HG03175 (cell line): ENCODE results near the gene MCCD1.
A peak's percentile ranks its signal among the peaks of the same experiment; 100 is the strongest.
"Not testable (repeated sequence)": the region's sequence is repeated elsewhere in the genome, so short reads cannot be mapped to it uniquely, and the experiment has no call there.

Experiments used
- ATAC-seq: cut with Tn5 transposase; IDR thresholded peaks from one replicate; pipeline ENCODE4 v1.9.1; 2021; ENCODE audit warnings: mild to moderate bottlenecking, moderate library complexity; ENCODE audit not compliant: unreplicated experiment

Gene MCCD1

GRCh38 chr6:31528821-31529328 is at the start of gene MCCD1:
Gene MCCD1, plus strand, starts transcription at chr6:31528962. Its CDS starts 53 bp downstream, at chr6:31529015.
- no peak for ATAC-seq

GRCh38 chr6:31479151-31479932 is 49.4 kb upstream of the MCCD1 start:
- no peak for ATAC-seq

- ATAC-seq: no peak
Measured at GRCh38 chr6:31479933-31480535, 48.7 kb upstream of the MCCD1 start.

- ATAC-seq: no peak
Measured at GRCh38 chr6:31480574-31480973, 48.2 kb upstream of the MCCD1 start.

- ATAC-seq: no peak
Measured at GRCh38 chr6:31483392-31483791, 45.4 kb upstream of the MCCD1 start.

GRCh38 chr6:31485055-31485454 is 43.7 kb upstream of the MCCD1 start:
- ATAC-seq: no peak

GRCh38 chr6:31486065-31486837 is 42.5 kb upstream of the MCCD1 start:
- ATAC-seq: not testable (repeated sequence)

GRCh38 chr6:31487674-31488073 is 41.1 kb upstream of the MCCD1 start:
- ATAC-seq: not testable (repeated sequence)

- no peak for ATAC-seq
Measured at GRCh38 chr6:31489086-31489485, 39.7 kb upstream of the MCCD1 start.

GRCh38 chr6:31490115-31490873 is 38.5 kb upstream of the MCCD1 start:
- ATAC-seq: no peak

- ATAC-seq: not testable (repeated sequence)
Measured at GRCh38 chr6:31493550-31493874, 35.2 kb upstream of the MCCD1 start.

GRCh38 chr6:31493875-31494694 is 34.7 kb upstream of the MCCD1 start:
- ATAC-seq: peak; percentile 39

GRCh38 chr6:31495580-31495979 is 33.2 kb upstream of the MCCD1 start:
- ATAC-seq: no peak

- ATAC-seq: not testable (repeated sequence)
Measured at GRCh38 chr6:31496826-31497225, 31.9 kb upstream of the MCCD1 start.

GRCh38 chr6:31497531-31498476 is 31.0 kb upstream of the MCCD1 start, which contains the start of gene MICB:
Gene MICB, plus strand, starts transcription at chr6:31498145. Its CDS starts 49 bp downstream, at chr6:31498194.
- ATAC-seq: peak; percentile 62

- ATAC-seq: no peak
Measured at GRCh38 chr6:31498748-31499147, 30.0 kb upstream of the MCCD1 start.

- ATAC-seq: not testable (repeated sequence)
Measured at GRCh38 chr6:31499648-31500047, 29.1 kb upstream of the MCCD1 start.

GRCh38 chr6:31502586-31502985 is 26.2 kb upstream of the MCCD1 start:
- no peak for ATAC-seq

- not testable (repeated sequence) for ATAC-seq
Measured at GRCh38 chr6:31509036-31509435, 19.7 kb upstream of the MCCD1 start.
